Activated CD4-positive, alpha-beta T cell treated with anti-CD3 and anti-CD28 coated beads for 36 hours (primary cell): Measurements from ENCODE around the gene NOS1. TPM values are rescaled to one million over a fixed set of nuclear protein-coding genes. Genes with fewer than 3 reads are reported as not detected.

Experiments
- ATAC-seq: fragments of 200-7000 bp; cut with Tn5 transposase; one replicate; pipeline ENCODE4 v1.10.0; 2021; ENCODE audit warnings: mild to moderate bottlenecking, moderate library complexity
- CTCF ChIA-PET: fragments of 350-600 bp; sonication (Branson Sonifier 250); formaldehyde crosslinking; loops from one replicate; lab custom pipeline; 2021; ENCODE audit warnings: antibody characterized with exemption; lab: Charles Lee
- POLR2A ChIA-PET: fragments of 350-600 bp; sonication (Branson Sonifier 250); formaldehyde crosslinking; loops from one replicate; lab custom pipeline; 2021; ENCODE audit warnings: antibody characterized with exemption, inconsistent platforms; lab: Charles Lee
- DNase-seq: peaks from one replicate; pipeline ENCODE4 v3.0.0-alpha.2; 2020
- H3K27ac Mint-ChIP-seq: one replicate; pipeline ENCODE4 v1.8.0; 2021; ENCODE audit warnings: mixed read lengths
- H3K27me3 Mint-ChIP-seq: one replicate; pipeline ENCODE4 v1.8.0; 2021; ENCODE audit warnings: mixed read lengths
- H3K36me3 Mint-ChIP-seq: one replicate; pipeline ENCODE4 v1.8.0; 2021; ENCODE audit warnings: low read depth, mixed read lengths
- H3K4me1 Mint-ChIP-seq: one replicate; pipeline ENCODE4 v1.8.0; 2021; ENCODE audit warnings: mixed read lengths
- H3K4me3 Mint-ChIP-seq: one replicate; pipeline ENCODE4 v1.8.0; 2021; ENCODE audit warnings: mild to moderate bottlenecking, moderate library complexity, mixed read lengths
- H3K9me3 Mint-ChIP-seq: one replicate; pipeline ENCODE4 v1.8.0; 2021; ENCODE audit warnings: low read depth, mixed read lengths
- intact Hi-C, 2 experiments: fragments of 100-400 bp; cut with DNase I in 1 of 2; cut with micrococcal nuclease in 1 of 2; formaldehyde crosslinking; loops; one replicate each; pipeline versions ENCODE4 v1.14.2 to v1.15.1; 2022 to 2024; cut with DNase I, micrococcal nuclease
- total RNA-seq, 2 experiments: library from RNA; stranded (reverse); gene quantifications; one replicate each; pipeline ENCODE4 v1.2.3, GENCODE V29; 2021

The NOS1 gene
- total RNA-seq, 2 experiments from 2014 or later, result not detected

GRCh38 chr12:117344716-117345115 is 16.7 kb downstream of the NOS1 start:
- Mint-ChIP-seq H3K27me3 (peaks cover 9% of the 10 kb centered on the region), H3K27ac (no peak overlapping the region), H3K9me3 (peaks cover 3% of the 10 kb centered on the region), H3K36me3 (no peaks in the 10 kb centered on the region), H3K4me1 (no peaks in the 10 kb centered on the region), H3K4me3 (no peak overlapping the region)
- no peak for DNase-seq
- intact Hi-C loops, result no loop called here
- no peak for ATAC-seq
- ChIA-PET CTCF (interaction anchor here (0.7 to 1.7 kb wide), 3 partner anchors 8 to 94 kb away, joined by 3 to 5 read pairs (median 5); no protein-coding TSS in a partner anchor), POLR2A (no interaction called here)

- peaks cover 9% of the 10 kb centered on the region for H3K27me3 Mint-ChIP-seq
Observed at GRCh38 chr12:117343849-117344248, 17.6 kb downstream of the NOS1 start.

GRCh38 chr12:117343296-117343695 is 18.1 kb downstream of the NOS1 start:
- H3K9me3 Mint-ChIP-seq, result peaks cover 3% of the 10 kb centered on the region
- intact Hi-C loops, result no loop called here
- H3K4me3 Mint-ChIP-seq, result no peak overlapping the region
- DNase-seq (no peak), ATAC-seq (no peak)
- peaks cover 7% of the 10 kb centered on the region for H3K27me3 Mint-ChIP-seq
- ChIA-PET POLR2A (no interaction called here), CTCF (no interaction called here)
- no peaks in the 10 kb centered on the region for H3K4me1 Mint-ChIP-seq
- H3K27ac Mint-ChIP-seq, result no peak overlapping the region
- no peaks in the 10 kb centered on the region for H3K36me3 Mint-ChIP-seq

More at GRCh38 chr12:117343849-117344248, 17.6 kb downstream of the NOS1 start:
- Mint-ChIP-seq H3K27ac (no peak overlapping the region), H3K4me1 (no peaks in the 10 kb centered on the region), H3K36me3 (no peaks in the 10 kb centered on the region), H3K4me3 (no peak overlapping the region), H3K9me3 (peaks cover 3% of the 10 kb centered on the region)
- intact Hi-C loops, result no loop called here
- DNase-seq (no peak), ATAC-seq (no peak)
- CTCF ChIA-PET, result interaction anchor here (0.7 kb wide), 1 partner anchor 9 kb away, joined by 3 read pairs; no protein-coding TSS in a partner anchor
- POLR2A ChIA-PET, result no interaction called here

GRCh38 chr12:117342682-117343081 is 18.7 kb downstream of the NOS1 start:
- no peaks in the 10 kb centered on the region for H3K4me1 Mint-ChIP-seq
- ATAC-seq (no peak), DNase-seq (no peak)
- H3K4me3 Mint-ChIP-seq, result no peak overlapping the region
- no peak overlapping the region for H3K27ac Mint-ChIP-seq
- ChIA-PET CTCF (no interaction called here), POLR2A (no interaction called here)
- intact Hi-C loops, result no loop called here
- H3K27me3 Mint-ChIP-seq, result peaks cover 7% of the 10 kb centered on the region
- peaks cover 3% of the 10 kb centered on the region for H3K9me3 Mint-ChIP-seq
- no peaks in the 10 kb centered on the region for H3K36me3 Mint-ChIP-seq

- Mint-ChIP-seq H3K4me3 (no peak overlapping the region), H3K36me3 (no peaks in the 10 kb centered on the region), H3K27ac (no peak overlapping the region)
Observed at GRCh38 chr12:117342247-117342646, 19.2 kb downstream of the NOS1 start.

GRCh38 chr12:117339104-117339503 is 22.3 kb downstream of the NOS1 start:
- CTCF ChIA-PET, result interaction anchor here (0.9 to 1.2 kb wide), 2 partner anchors 28 to 498 kb away, joined by 4 to 5 read pairs; no protein-coding TSS in a partner anchor
- H3K4me3 Mint-ChIP-seq, result no peak overlapping the region
- intact Hi-C loops, result no loop called here

More at GRCh38 chr12:117342247-117342646, 19.2 kb downstream of the NOS1 start:
- Mint-ChIP-seq H3K9me3 (peaks cover 3% of the 10 kb centered on the region), H3K27me3 (peaks cover 7% of the 10 kb centered on the region), H3K4me1 (no peaks in the 10 kb centered on the region)
- DNase-seq, result no peak
- ChIA-PET CTCF (no interaction called here), POLR2A (no interaction called here)
- intact Hi-C loops, result no loop called here
- no peak for ATAC-seq

GRCh38 chr12:117334855-117335587 is 26.4 kb downstream of the NOS1 start:
- Mint-ChIP-seq H3K27me3 (peaks cover 21% of the 10 kb centered on the region), H3K9me3 (no peaks in the 10 kb centered on the region), H3K36me3 (no peaks in the 10 kb centered on the region), H3K4me1 (no peaks in the 10 kb centered on the region), H3K27ac (no peak overlapping the region), H3K4me3 (no peak overlapping the region)
- DNase-seq (no peak), ATAC-seq (no peak)
- intact Hi-C loops, result no loop called here
- CTCF ChIA-PET, result no interaction called here
- POLR2A ChIA-PET, result no interaction called here

More at GRCh38 chr12:117339104-117339503, 22.3 kb downstream of the NOS1 start:
- H3K27ac Mint-ChIP-seq, result no peak overlapping the region
- POLR2A ChIA-PET, result no interaction called here
- H3K27me3 Mint-ChIP-seq, result peaks cover 13% of the 10 kb centered on the region
- no peaks in the 10 kb centered on the region for H3K4me1 Mint-ChIP-seq
- H3K9me3 Mint-ChIP-seq, result peaks cover 3% of the 10 kb centered on the region
- no peak for ATAC-seq
- no peaks in the 10 kb centered on the region for H3K36me3 Mint-ChIP-seq
- DNase-seq, result no peak

- intact Hi-C loops, result no loop called here
- no peaks in the 10 kb centered on the region for H3K9me3 Mint-ChIP-seq
- ChIA-PET POLR2A (no interaction called here), CTCF (no interaction called here)
- H3K27me3 Mint-ChIP-seq, result peaks cover 21% of the 10 kb centered on the region
- no peak for ATAC-seq
- H3K36me3 Mint-ChIP-seq, result no peaks in the 10 kb centered on the region
- H3K4me1 Mint-ChIP-seq, result no peaks in the 10 kb centered on the region
- no peak overlapping the region for H3K27ac Mint-ChIP-seq
- DNase-seq, result no peak
- H3K4me3 Mint-ChIP-seq, result no peak overlapping the region
Observed at GRCh38 chr12:117334051-117334450, 27.4 kb downstream of the NOS1 start.

GRCh38 chr12:117333331-117333881 is 28.0 kb downstream of the NOS1 start:
- Mint-ChIP-seq H3K4me3 (no peak overlapping the region), H3K4me1 (no peaks in the 10 kb centered on the region), H3K27ac (no peak overlapping the region), H3K27me3 (peaks cover 21% of the 10 kb centered on the region), H3K9me3 (no peaks in the 10 kb centered on the region), H3K36me3 (no peaks in the 10 kb centered on the region)
- ChIA-PET CTCF (interaction anchor here (0.6 kb wide), 1 partner anchor 503 kb away, joined by 4 read pairs; no protein-coding TSS in a partner anchor), POLR2A (no interaction called here)
- ATAC-seq (no peak), DNase-seq (no peak)
- intact Hi-C loops, result no loop called here

GRCh38 chr12:117331691-117332090 is 29.7 kb downstream of the NOS1 start:
- ATAC-seq, result no peak
- H3K4me3 Mint-ChIP-seq, result no peak overlapping the region
- H3K27me3 Mint-ChIP-seq, result peaks cover 21% of the 10 kb centered on the region
- DNase-seq, result no peak
- POLR2A ChIA-PET, result no interaction called here
- CTCF ChIA-PET, result no interaction called here
- H3K4me1 Mint-ChIP-seq, result no peaks in the 10 kb centered on the region
- intact Hi-C loops, result no loop called here
- no peak overlapping the region for H3K27ac Mint-ChIP-seq
- no peaks in the 10 kb centered on the region for H3K9me3 Mint-ChIP-seq
- no peaks in the 10 kb centered on the region for H3K36me3 Mint-ChIP-seq

GRCh38 chr12:117330441-117331113 is 30.8 kb downstream of the NOS1 start:
- Mint-ChIP-seq H3K9me3 (no peaks in the 10 kb centered on the region), H3K36me3 (no peaks in the 10 kb centered on the region), H3K27me3 (peaks cover 19% of the 10 kb centered on the region), H3K4me3 (no peak overlapping the region), H3K27ac (no peak overlapping the region), H3K4me1 (no peaks in the 10 kb centered on the region)
- intact Hi-C loops, result no loop called here
- DNase-seq, result no peak
- no peak for ATAC-seq
- ChIA-PET POLR2A (no interaction called here), CTCF (interaction anchor here (0.7 kb wide), 1 partner anchor 13 kb away, joined by 3 read pairs; no protein-coding TSS in a partner anchor)
